Measurements from ENCODE around the gene SYNJ2. TPM values are rescaled to one million over a fixed set of nuclear protein-coding genes. Genes with fewer than 3 reads are reported as not detected.

The SYNJ2 gene
- total RNA-seq, 1 experiment from 2014 or later: 24.5 TPM

DNA sequence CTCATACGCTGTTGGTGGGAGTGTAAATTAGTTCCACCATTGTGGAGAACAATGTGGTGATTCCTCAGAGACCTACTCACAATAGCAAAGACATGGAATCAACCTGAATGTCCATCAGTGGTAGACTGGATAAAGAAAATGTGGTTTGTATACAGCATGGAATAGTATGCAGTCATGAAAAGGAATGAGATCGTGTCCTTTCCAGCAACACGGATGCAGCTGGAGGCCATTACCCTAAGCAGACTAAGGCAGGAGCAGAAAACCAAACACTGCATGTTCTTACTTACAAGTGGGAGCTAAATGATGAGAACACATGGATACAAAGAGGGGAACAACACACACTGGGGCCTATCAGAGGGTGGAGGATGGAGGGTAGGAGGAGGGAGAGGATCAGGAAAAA, 54.6 kb downstream of the SYNJ2 start:
- no peaks in the 10 kb centered on the region for H4K20me1 ChIP-seq (ENCODE audit: control insufficient read depth, insufficient read depth, insufficient read length)
- no peak overlapping the region for H4K5ac ChIP-seq (ENCODE audit: insufficient read length, low read depth, low read length)
- no peak overlapping the region for H2BK120ac ChIP-seq (ENCODE audit: low read depth, low read length, poor library complexity, severe bottlenecking)
- H4K91ac ChIP-seq (ENCODE audit: insufficient read length, low read depth, low read length): no peak overlapping the region
- no peak overlapping the region for H2BK12ac ChIP-seq (ENCODE audit: insufficient read length, low read depth, low read length)
- H2AFZ ChIP-seq (ENCODE audit: low read length): no peak overlapping the region
- no peak overlapping the region for H3K18ac ChIP-seq (ENCODE audit: insufficient read length, low read depth, low read length)
- Mint-ChIP-seq H3K9me3 (peaks cover 0 to 3% of the 10 kb centered on the region in 2 experiments; a peak in 1 of 5 replicates), H3K27me3 (ENCODE audit: low read depth) (no peaks in the 10 kb centered on the region), H3K4me1 (peaks cover 23 to 27% of the 10 kb centered on the region in 2 experiments), H3K4me3 (no peak overlapping the region), H3K36me3 (ENCODE audit: insufficient read depth in 1 of 3, low read depth in 3 of 3) (peaks cover 4 to 16% (median 7%) of the 10 kb centered on the region in 3 experiments; a peak in 6 of 7 replicates), H3K27ac (no peak overlapping the region)
- H3T11ph ChIP-seq (ENCODE audit: low read length): no peak overlapping the region
- H3K27me3 ChIP-seq (ENCODE audit: insufficient read depth, low read length): no peaks in the 10 kb centered on the region
- H3K27ac ChIP-seq (ENCODE audit: insufficient read length, low read depth, low read length): no peak overlapping the region
- no peaks in the 10 kb centered on the region; the same call in 1 of the 2 replicates for H3K4me1 ChIP-seq (ENCODE audit: insufficient read depth, low read length)
- no peak overlapping the region for H3K23ac ChIP-seq (ENCODE audit: insufficient read length, low read depth, low read length)
- no peak overlapping the region for H4K8ac ChIP-seq (replicated peaks; ENCODE audit: insufficient read length, low read depth, low read length)
- no peak overlapping the region for H3K4me2 ChIP-seq (ENCODE audit: insufficient read depth, insufficient read length, low read length)
- no peak overlapping the region for H3K4ac ChIP-seq (ENCODE audit: low read depth, low read length)
- no peaks in the 10 kb centered on the region for H3K79me2 ChIP-seq (ENCODE audit: insufficient read depth, low read length)
- no peak overlapping the region for H3K14ac ChIP-seq (ENCODE audit: insufficient read depth, low read length)
- H2BK15ac ChIP-seq (ENCODE audit: low read depth, low read length): no peak overlapping the region
- H2BK5ac ChIP-seq (ENCODE audit: insufficient read length, low read length): no peak overlapping the region
- no peak overlapping the region for H2BK20ac ChIP-seq (ENCODE audit: low read depth, low read length, poor library complexity, severe bottlenecking)
- H3K79me1 ChIP-seq (ENCODE audit: insufficient read depth, low read depth, low read length, poor library complexity, severe bottlenecking): no peaks in the 10 kb centered on the region
- no peak for DNase-seq
- no peak overlapping the region for H3K56ac ChIP-seq (ENCODE audit: insufficient read length, low read depth, low read length)
- H3K23me2 ChIP-seq (ENCODE audit: insufficient read length, low read depth, low read length, poor library complexity, severe bottlenecking): no peaks in the 10 kb centered on the region
- no peak overlapping the region for H3K9ac ChIP-seq (ENCODE audit: extremely low read depth, insufficient read length, low read length)
- H2AK5ac ChIP-seq (ENCODE audit: insufficient read length, low read length): no peak overlapping the region
- no peaks in the 10 kb centered on the region for H3K9me3 ChIP-seq (ENCODE audit: control insufficient read depth, low read depth, low read length)
- WGBS (ENCODE audit: extremely low coverage, insufficient read length, low lambda C conversion rate): no CpG with 5 or more reads among the region's 3 CpGs
- no peak for TF ChIP-seq CTCF (conservative IDR thresholded peaks at IDR 0.05)
